Epithelial cell of proximal tubule (primary cell): ENCODE measurements around the gene ABCF1. TPM values are rescaled to one million over a fixed set of nuclear protein-coding genes. Genes with fewer than 3 reads are reported as not detected.

ENCODE experiments used
- DNase-seq: peaks from one replicate; pipeline ENCODE4 v3.0.0-alpha.2; 2011; ENCODE audit warnings: low read depth
- H3K4me3 ChIP-seq: 2 replicates; pipeline ENCODE4 v1.5.1; 2011; ENCODE audit warnings: low read depth, mild to moderate bottlenecking, low read length
- CTCF ChIP-seq: conservative IDR thresholded peaks from 2 replicates; pipeline ENCODE4 v1.5.1; 2012; ENCODE audit warnings: low read depth, mild to moderate bottlenecking, low read length
- total RNA-seq: library from RNA; depleted of rRNA; stranded (reverse); fragments of >200 nt; gene quantifications from 2 replicates; pipeline ENCODE4 v1.2.3, GENCODE V29; 2015

ABCF1 gene
- total RNA-seq, 1 donor from 2014 or later = 49.0 TPM

GRCh38 chr6:30554962-30555815, 16.1 kb upstream of the ABCF1 start:
- peak; percentile 9 for TF ChIP-seq CTCF
- DNase-seq = no peak

GRCh38 chr6:30555816-30556065, 15.5 kb upstream of the ABCF1 start:
- peak overlapping the region; percentile 86 for H3K4me3 ChIP-seq
- TF ChIP-seq CTCF = no peak
- DNase-seq = no peak

More at GRCh38 chr6:30554962-30555815, 16.1 kb upstream of the ABCF1 start:
- H3K4me3 ChIP-seq = peak overlapping the region; percentile 86

- DNase-seq = peak; percentile 59
- TF ChIP-seq CTCF = no peak
- peak within 1 kb of the TSS; percentile 86 for H3K4me3 ChIP-seq
Observed at GRCh38 chr6:30556066-30556905, 15.0 kb upstream of the ABCF1 start, which contains the start of gene GNL1. GNL1 (minus strand) TSS chr6:30556489; CDS start chr6:30556203, 286 bp downstream.

- H3K4me3 ChIP-seq = peak within 1 kb of the TSS; percentile 86
- no peak for TF ChIP-seq CTCF
- DNase-seq = no peak
Observed at GRCh38 chr6:30556906-30557682, 14.1 kb upstream of the ABCF1 start, which contains the start of gene PRR3. PRR3 (plus strand) TSS chr6:30557295; CDS start chr6:30557345, 50 bp downstream.

- no peak for DNase-seq
- peak overlapping the region; percentile 86 for H3K4me3 ChIP-seq
- no peak for TF ChIP-seq CTCF
Observed at GRCh38 chr6:30557683-30557981, 13.6 kb upstream of the ABCF1 start.

GRCh38 chr6:30560930-30561329, 10.3 kb upstream of the ABCF1 start:
- DNase-seq = no peak
- no peak overlapping the region for H3K4me3 ChIP-seq
- no peak for TF ChIP-seq CTCF
